ENCODE results near the gene PDE8A.
A peak's percentile ranks its signal among the peaks of the same experiment; 100 is the strongest.
"Not testable (repeated sequence)": the region's sequence is repeated elsewhere in the genome, so short reads cannot be mapped to it uniquely, and the experiment has no call there.

The PDE8A gene

DNA sequence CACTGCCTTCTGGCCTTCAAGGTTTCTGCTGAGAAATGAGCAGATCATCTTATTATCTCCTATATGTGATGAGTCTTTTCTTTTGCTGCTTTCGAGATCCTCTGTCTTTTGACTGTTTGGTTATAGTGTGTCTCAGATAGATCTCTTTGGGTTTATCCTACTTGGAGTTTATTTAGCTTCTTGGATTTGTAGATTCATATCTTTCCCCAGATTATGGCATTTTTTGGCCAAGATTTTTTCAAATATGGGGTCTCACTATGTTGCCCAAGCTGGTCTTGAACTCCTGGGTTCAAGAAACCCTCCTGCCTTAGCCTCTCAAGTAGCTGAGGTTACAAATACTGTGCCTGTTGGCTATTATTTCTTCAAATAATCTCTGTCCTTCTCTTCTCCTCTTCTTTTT, 150.3 kb downstream of the PDE8A start:
- no peak for DNase-seq (ENCODE audit: low read depth)

DNA sequence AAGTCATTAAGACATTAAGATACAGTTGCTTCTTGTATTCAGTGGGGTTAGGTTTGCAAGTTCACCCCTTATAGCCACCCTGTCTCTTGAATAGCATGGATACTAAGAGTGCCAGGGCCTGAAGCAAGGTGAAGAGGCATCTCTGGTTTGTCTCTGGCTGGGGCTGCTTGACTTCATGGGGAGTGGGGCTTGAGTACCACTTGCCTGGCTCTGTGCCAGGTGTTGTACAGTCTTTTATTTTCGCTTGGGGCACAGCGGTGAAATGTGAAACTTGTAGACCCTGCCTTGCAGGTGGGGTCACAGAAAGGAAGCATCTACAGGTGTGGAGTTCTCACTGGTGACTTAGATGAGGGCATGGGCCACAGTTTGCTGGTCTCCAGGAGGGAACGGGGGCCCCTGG, 152.1 kb downstream of the PDE8A start:
- no peak for DNase-seq (ENCODE audit: low read depth)

DNA sequence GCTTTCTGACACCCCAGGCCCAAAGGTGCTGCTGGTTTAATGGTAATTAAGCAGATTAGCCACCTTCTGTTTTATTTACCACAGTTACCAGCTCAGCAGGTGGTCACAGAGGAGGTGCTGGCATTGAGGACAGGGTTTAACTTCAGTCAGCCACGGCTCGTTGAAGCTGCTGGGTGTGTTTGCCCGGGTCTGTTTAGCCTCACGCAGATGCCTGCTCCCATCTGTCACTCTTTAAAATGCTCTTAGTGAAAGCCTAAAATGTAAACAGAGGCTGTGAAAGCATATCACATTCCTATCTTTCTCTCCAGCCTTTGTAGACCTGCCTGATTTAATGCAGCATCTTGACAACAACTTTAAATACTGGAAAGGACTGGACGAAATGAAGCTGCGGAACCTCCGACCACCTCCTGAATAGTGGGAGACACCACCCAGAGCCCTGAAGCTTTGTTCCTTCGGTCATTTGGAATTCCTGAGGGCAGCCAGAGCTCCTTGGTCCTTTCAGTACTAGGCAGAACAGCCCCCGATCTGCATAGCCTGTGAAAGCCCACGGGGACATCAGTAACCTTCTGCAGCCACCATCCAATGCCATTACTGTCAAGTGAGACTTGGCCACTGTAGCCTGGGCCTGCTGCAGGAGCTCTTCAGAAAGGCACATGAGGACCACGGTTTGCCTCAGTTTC, 156.0 kb downstream of the PDE8A start:
- no peak for DNase-seq (ENCODE audit: low read depth)

GRCh38 chr15:85139391-85139790, 157.7 kb downstream of the PDE8A start:
- no peak for DNase-seq (ENCODE audit: low read depth)

DNA sequence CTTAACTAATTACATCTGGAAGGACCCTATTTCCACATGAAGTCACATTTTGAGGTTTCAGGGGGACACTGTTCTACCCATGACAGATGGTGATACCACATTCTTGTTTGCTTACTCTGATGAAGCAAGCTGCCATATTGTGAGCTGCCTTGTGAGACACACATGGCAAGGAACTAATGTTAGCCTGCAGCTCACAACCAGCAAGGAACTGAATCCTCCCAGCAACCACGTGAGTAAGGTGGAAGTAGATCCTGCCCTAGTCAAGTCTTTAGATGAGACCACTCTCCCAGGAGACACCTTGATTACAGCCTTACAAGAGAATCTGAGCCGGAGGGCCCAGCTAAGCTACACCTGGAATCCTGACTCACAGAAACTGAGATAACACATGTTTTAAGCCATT, 160.1 kb downstream of the PDE8A start:
- DNase-seq (ENCODE audit: low read depth), result no peak

GRCh38 chr15:85142312-85142711, 160.7 kb downstream of the PDE8A start:
- peak; percentile 57 for DNase-seq (ENCODE audit: low read depth)

DNA sequence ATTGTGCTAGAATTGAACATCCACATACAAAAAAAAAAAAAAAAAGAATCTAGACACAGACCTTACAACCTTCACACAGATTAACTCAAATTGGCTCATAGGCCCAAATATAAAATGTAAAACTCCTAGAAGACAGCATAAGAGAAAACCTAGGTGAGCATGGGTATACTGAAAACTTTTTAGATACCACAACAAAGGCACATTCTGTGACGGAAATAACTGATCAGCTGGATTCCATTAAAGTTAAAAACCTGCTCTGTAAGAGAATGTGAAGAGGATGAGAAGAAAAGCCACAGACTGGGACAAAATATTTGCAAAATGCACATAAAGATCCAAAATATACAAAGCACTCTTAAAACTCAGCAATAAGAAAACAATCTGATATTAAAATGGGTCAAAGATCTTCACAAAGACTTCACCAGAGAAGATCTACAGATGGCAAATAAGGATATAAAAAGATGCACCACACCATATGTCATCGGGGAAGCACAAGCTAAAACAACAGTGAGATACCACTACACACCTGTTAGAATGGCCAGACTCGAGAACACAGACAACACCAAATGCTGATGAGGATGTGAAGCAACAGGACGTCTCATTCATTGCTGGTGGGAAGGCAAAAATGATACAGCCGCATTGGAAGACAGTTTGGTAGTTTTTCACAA, 167.9 kb downstream of the PDE8A start:
- no peak for DNase-seq (ENCODE audit: low read depth)

GRCh38 chr15:85150130-85150480, 168.4 kb downstream of the PDE8A start:
- no peak for DNase-seq (ENCODE audit: low read depth)

DNA sequence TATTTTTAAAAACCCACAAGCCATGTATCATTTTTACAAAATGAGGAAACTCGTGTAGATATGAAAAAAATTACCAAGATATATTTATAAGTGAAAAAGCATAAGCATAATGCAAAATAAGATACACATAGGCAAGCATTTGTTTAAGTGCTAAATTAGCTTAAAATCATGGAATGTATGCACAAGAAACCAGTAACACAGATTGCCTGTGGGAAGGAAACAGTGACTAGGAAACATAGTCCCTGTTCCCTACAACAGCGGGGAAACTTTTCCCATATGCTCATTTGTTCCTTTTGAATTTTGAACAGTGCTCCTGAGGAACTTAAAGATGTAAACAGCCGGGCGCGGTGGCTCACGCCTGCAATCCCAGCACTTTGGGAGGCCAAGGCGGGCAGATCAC, 169.5 kb downstream of the PDE8A start:
- no peak for DNase-seq (ENCODE audit: low read depth)

DNA sequence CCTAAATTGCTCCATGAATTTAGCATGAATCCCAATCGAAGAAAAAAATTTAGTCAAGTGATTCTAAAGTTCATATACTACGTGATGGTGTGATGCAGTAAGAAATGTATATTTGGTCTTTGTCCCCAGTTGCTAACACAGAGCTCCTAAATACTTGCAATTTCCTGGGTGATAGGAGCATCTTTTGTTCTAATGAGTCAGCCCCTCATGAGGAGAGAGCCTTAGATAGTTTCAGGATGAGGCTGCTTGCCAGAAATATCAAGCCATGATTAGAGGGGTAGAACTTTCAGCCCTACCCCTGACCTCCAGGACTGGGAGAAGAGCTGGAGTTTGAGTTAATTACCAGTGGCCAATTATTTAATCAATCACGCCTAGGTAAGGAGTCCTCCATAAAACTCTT, 170.2 kb downstream of the PDE8A start:
- no peak for DNase-seq (ENCODE audit: low read depth)

- no peak for DNase-seq (ENCODE audit: low read depth)
Measured at GRCh38 chr15:85154061-85154460, 172.4 kb downstream of the PDE8A start.

DNA sequence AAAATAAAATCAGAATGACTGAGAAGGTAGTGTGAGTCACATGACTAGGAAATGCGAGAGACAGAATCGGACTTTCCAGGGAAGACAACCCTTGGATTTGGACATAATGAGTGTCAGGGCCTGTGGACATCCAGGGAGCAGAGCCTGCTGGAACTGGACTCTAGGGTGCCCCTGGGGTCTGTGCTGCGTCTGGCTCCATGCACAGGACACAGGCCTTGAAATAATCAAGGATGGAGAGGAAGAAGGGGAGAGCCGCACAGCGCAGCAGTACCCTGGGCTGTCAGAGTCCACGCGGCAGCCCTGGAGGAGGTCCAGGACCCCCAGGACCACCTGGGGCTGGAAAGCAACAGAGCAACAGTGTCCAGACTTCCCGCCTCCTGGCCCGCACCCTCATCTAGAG, 173.7 kb downstream of the PDE8A start:
- no peak for DNase-seq (ENCODE audit: low read depth)

DNA sequence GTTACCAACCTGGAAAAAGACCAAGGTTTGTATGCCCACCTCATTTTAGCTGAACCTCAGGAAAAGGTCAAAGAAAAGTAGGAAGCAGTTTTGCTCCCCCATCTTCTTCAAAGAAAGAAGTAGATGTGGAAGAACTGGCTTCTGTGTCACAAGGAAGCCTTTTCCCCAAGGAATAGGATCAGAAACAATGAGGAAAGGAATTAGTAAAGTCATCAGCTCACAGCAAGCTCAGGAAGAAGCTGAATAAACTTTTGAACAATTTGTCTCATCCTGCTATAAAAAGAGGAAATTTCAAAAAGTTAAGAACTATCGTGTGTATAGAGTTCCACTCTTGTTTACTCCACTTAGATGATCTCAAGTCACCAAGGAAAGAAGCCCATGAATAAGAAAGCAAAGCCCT, 174.2 kb downstream of the PDE8A start:
- DNase-seq (ENCODE audit: low read depth), result no peak

- no peak for DNase-seq (ENCODE audit: low read depth)
Measured at GRCh38 chr15:85157344-85157743, 175.7 kb downstream of the PDE8A start.

DNA sequence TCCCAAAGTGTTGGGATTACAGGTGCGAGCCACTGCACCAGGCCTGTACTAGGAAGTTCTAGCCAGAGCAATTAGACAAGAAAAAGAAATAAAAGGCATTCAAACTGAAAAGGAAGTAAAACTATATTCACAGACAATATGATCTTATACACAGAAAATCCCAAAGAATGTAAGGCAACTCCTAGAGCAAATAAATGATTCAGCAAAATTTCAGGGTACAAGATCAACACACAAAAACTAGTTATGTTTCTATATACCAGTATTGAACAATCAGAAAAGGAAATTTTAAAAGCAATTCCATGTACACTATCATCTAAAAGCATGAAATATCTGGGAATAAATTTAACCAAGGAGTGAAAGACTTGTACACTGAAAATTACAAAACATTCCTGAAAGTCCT, 180.6 kb downstream of the PDE8A start:
- DNase-seq (ENCODE audit: low read depth), result no peak

DNA sequence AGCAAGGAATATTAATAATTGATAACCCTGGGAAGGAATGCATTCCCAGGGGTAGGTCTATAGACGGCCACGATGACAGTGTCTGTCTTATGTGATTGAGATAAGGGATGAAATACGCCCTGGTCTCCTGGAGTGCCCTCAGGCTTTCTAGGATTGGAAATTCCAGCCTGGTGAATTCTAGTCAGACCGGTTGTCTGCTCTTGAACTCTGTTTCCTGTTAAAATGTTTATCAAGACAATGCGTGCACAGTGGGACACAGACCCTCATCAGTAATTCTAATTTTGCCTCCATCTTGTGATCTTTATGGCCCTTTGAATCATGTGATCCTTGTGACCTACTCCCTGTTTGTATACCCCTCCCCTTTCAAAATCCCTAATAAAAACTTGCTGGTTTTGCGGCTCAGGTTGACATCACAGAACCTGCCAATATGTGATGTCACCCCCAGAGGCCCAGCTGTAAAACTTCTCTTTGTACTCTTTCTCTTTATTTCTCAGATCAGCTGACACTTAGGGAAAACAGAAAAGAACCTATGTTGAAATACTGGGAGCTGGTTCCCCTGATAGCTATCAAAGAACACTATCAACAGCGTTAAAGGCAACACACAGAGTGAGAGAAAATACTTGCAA, 183.3 kb downstream of the PDE8A start:
- no peak for DNase-seq (ENCODE audit: low read depth)

DNA sequence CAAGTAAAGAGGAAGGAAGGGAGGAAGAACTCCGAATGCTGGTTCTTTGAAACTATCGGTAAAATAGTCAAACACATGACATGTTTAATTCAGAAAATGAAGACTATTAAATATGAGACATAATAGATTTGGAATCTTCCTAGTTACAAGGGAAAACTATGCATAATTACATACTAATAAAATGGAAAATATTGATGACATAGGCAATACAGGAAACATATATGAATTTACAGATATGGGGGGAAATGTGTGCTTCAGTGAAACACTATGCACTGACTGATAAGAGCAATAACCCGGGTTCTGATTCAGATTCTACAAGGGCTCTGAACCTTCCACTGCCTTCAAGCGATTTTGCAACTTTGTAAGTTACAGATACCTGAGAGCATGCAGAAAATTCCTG, 185.9 kb downstream of the PDE8A start:
- DNase-seq (ENCODE audit: low read depth), result no peak

DNA sequence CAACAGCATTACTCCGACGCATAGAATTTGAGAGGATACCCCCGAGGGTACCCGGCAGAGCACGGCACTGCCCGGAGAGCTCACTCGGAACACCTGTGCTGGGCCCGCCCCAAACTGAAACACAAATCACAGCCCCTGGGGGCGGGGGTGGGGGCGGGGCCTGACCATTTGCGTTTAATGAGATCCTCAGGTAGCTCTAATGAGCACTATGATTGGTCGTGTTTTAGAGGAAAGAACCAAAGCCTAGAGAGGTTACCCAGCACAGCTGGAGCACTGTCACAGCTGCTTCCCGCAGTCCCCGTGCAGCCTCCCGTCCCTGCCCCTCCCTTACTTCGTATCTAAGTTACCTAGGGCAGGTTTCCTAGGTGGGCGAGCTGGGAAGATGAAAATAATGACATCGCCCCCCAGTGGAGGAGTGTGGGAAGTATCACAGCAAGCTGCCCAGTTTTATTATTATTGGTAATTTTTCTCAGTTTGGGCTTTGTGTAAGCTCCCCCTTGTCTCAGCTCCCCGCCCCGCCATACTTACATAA, 187.1 kb downstream of the PDE8A start:
- no peak for DNase-seq (ENCODE audit: low read depth)

DNA sequence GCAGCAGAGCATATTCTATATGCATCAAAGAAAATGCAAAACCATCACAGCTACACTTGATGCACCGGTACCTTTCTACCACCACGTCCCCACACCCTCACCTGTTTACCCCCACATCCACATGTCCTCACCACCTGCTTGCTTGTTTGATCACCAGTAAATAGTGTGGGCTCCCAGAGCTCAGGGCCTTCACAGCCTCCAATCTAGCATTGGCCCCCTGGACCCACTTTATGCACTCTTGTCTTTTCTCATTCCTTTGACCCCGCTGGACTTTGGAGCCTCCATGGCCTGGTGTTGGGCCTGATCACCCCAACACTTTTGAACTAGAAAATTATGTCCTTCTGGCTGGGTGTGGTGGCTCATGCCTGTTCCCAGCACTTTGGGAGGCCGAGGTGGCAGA, 190.1 kb downstream of the PDE8A start:
- no peak for DNase-seq (ENCODE audit: low read depth)

DNA sequence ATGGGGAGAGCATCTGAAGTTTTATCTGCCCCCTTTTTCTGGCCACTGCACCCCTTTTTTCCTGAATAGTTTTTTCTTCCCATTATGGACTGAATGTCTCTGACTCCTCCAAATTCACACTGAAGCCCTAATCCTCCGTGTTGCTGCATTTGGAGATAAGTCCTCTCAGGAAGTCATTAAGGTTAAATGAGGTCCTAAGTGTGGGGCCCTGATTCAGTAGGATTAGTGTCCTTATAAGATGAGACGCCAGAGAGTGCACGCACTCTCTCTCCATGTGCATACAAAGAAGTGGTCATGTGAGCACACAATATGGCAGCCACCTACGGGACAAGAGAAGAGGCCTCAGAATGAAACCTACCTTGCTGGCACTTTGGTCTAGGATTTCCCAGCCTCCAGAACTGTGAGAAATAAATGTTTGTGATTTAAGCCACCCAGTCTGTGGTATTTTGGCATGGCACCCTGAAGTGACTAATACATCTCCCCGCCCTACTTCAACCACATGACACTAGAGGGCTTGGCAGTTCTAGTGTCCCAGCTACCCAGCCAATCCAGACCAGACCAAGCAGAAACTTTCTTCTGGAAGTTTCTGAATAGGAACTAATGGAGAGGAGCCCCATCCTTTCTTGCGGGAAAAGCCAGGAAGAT, 191.3 kb downstream of the PDE8A start:
- DNase-seq (ENCODE audit: low read depth), result no peak

DNA sequence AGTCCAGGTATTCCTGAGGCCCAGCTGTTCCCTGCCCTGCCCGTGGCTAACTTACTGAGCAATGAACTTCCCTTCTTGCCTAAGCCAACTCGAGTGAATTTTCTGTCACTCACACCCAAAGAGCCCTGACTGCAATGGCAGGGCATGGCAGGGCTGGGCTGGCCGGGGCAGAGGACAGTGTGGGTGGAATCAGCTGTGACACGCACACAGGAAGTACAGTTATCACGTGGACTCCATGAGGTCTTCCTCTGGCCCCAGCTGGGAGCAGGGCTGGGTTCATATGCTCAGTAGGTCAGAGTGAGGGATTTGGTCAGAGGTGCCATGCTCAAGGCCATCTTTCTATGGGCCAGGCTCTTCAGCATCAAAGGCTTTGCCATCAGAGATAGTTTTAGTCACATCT, 192.0 kb downstream of the PDE8A start:
- DNase-seq (ENCODE audit: low read depth), result not testable (repeated sequence)

- no peak for DNase-seq (ENCODE audit: low read depth)
Measured at GRCh38 chr15:85174521-85174920, 192.9 kb downstream of the PDE8A start.

- DNase-seq (ENCODE audit: low read depth), result not testable (repeated sequence)
Measured at GRCh38 chr15:85177042-85177515, 195.4 kb downstream of the PDE8A start.

Measured in HS-5 (cell line).